ENCODE data around the gene LHX4.

Gene LHX4

GRCh38 chr1:180193141-180194047 is 36.7 kb upstream of the LHX4 start:
- no peak for TF ChIP-seq CTCF (IDR thresholded peaks at IDR 0.05; ENCODE audit: extremely low read depth, missing control alignments)
- no peak for DNase-seq (ENCODE audit: low spot score)

- no peak for DNase-seq (ENCODE audit: low spot score)
- no peak for TF ChIP-seq CTCF (IDR thresholded peaks at IDR 0.05; ENCODE audit: extremely low read depth, missing control alignments)
Observed at GRCh38 chr1:180194048-180194425, 36.0 kb upstream of the LHX4 start.

GRCh38 chr1:180194546-180195207 is 35.4 kb upstream of the LHX4 start:
- DNase-seq (ENCODE audit: low spot score), result no peak
- TF ChIP-seq CTCF (IDR thresholded peaks at IDR 0.05; ENCODE audit: extremely low read depth, missing control alignments), result no peak

GRCh38 chr1:180195401-180195800 is 34.7 kb upstream of the LHX4 start:
- DNase-seq (ENCODE audit: low spot score), result no peak
- no peak for TF ChIP-seq CTCF (IDR thresholded peaks at IDR 0.05; ENCODE audit: extremely low read depth, missing control alignments)

- DNase-seq (ENCODE audit: low spot score), result no peak
- no peak for TF ChIP-seq CTCF (IDR thresholded peaks at IDR 0.05; ENCODE audit: extremely low read depth, missing control alignments)
Observed at GRCh38 chr1:180195916-180196315, 34.1 kb upstream of the LHX4 start.

GRCh38 chr1:180196436-180197003 is 33.5 kb upstream of the LHX4 start:
- TF ChIP-seq CTCF (IDR thresholded peaks at IDR 0.05; ENCODE audit: extremely low read depth, missing control alignments), result no peak
- no peak for DNase-seq (ENCODE audit: low spot score)

GRCh38 chr1:180197231-180197630 is 32.8 kb upstream of the LHX4 start:
- no peak for TF ChIP-seq CTCF (IDR thresholded peaks at IDR 0.05; ENCODE audit: extremely low read depth, missing control alignments)
- no peak for DNase-seq (ENCODE audit: low spot score)
